HPDE6-E6E7 (cell line): ENCODE measurements around the gene RBM7.
A peak's percentile ranks its signal among the peaks of the same experiment; 100 is the strongest.

ENCODE experiments used
- DNase-seq: peaks from one replicate; pipeline ENCODE4 v3.0.0; 2011; ENCODE audit warnings: missing footprints; ENCODE audit errors: extremely low spot score

The RBM7 gene

GRCh38 chr11:114400216-114400914 is at the start of gene RBM7, which contains the start of gene C11orf71:
Gene RBM7, plus strand, starts transcription at chr11:114400666. Its CDS starts 6 bp downstream, at chr11:114400672.
Gene C11orf71, minus strand, starts transcription at chr11:114400511. Its CDS starts 180 bp downstream, at chr11:114400331.
- peak; percentile 95 for DNase-seq

DNA sequence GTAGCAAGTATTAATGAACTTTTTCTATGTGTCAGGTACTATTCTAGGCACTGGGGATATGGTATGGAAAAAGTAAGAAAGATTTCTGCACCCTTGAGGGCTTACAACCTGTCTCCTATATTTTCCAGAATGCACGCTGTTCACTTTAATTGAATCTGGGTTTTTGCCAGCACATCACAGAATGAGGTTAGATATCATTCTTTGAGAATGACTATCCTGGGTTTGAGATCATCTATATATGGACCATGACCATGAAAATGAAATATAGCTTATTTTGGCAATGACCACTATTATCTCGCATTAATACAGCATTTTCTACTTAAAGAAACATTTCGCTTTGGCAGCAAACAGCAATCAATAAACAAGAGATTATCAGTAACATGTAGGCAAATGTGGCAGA is 47.0 kb upstream of the RBM7 start:
- no peak for DNase-seq

- peak; percentile 64 for DNase-seq
Observed at GRCh38 chr11:114354076-114354475, 46.4 kb upstream of the RBM7 start.

DNA sequence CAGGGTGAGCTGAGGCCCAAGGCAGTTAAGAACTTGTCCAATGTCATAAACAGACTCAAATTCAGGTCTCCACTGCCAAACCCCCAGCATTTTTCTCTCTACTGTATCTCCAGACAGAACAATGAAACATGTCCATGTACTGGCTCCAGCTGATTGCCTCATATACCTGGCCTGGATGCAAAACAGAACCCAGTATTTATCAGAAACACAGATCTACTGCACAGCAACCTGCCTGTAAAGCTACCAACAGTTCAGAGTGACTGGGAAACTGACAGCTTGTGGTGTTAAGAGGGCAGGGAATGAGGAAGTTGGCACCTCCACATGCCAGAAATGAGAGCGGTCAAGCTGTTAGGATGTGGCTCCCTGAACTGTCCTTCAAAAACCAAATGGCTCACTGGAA is 41.8 kb upstream of the RBM7 start:
- DNase-seq = no peak

DNA sequence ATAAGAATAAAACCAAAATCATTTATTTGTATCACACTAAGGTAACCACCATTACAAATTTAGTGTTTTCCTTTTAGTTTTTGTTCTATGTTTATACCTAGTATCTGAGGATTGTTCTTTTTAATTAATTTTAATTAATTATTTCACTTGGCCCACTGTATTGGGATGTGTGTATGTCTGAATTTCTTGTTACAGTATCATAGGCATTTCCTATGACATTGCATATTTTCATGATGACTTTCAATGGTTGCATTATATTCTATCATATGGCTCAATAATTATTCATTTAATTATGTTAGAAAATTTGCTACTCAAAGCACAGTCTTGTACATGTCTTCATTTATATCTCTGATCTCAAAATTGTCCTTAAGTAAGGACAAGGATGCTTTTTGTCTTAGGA is 41.1 kb upstream of the RBM7 start:
- no peak for DNase-seq

DNA sequence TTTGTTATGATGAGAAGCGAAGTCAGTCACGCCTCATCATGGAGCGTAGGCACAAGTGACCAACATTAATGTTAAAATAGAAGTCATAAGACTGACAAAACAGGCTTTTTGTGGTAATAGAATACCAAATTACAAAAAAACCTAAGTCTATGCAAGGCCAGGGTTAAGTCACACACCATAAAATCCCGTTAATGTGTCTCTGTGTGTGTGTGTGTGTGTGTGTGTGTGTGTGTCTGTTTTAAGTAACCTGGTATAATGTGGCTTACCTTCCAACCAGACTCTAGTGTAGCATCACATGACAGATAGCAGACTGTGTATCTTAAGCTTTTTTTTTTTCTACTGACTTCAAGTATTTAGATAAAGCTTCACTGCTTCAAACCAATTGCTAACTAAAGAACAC is 38.1 kb upstream of the RBM7 start:
- DNase-seq = no peak

- DNase-seq = no peak
Observed at GRCh38 chr11:114362958-114363357, 37.5 kb upstream of the RBM7 start.

DNA sequence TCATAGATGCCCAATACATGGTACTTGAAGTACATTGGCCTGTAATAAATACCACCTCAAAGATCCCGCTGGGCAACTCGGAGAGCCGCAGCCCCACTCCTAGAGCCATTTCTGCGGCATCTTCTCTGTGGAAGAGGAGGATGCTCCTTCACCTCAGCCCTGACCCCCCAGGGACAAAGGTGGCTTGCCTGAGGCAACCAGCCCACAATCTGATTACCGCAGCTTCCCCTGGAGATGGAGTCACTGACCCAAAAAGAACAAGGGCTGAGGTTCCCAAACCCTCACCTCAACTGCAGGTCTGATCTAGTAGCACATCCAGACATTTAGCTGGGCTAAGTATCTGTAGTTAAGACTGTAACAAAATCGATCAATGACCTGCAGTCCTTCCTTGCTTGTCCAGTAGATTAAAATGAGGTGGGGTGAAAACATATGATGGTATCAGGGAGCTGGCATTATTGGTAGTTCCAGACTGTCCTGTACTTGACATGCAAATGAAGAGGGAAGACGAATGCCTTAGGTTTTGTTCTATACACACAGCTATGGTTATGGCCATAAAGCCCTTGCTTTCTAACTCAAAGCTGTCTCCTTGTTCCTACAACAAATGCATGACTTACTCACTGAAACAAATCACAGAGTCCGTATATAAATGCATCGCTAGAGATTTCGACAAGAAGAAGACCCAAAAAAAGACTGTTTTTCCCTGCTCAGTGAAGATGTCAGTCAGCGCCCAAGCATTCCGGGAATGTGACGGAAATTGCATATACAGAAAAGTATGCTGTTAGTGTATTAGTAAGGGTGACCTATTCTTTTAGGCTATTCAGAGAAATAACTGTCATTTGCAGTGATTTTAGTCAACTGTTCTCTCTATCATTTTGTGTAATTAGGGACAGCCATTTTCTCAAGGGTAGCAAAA is 33.9 kb upstream of the RBM7 start:
- DNase-seq = no peak

GRCh38 chr11:114367244-114367957 is 33.1 kb upstream of the RBM7 start:
- DNase-seq = no peak

DNA sequence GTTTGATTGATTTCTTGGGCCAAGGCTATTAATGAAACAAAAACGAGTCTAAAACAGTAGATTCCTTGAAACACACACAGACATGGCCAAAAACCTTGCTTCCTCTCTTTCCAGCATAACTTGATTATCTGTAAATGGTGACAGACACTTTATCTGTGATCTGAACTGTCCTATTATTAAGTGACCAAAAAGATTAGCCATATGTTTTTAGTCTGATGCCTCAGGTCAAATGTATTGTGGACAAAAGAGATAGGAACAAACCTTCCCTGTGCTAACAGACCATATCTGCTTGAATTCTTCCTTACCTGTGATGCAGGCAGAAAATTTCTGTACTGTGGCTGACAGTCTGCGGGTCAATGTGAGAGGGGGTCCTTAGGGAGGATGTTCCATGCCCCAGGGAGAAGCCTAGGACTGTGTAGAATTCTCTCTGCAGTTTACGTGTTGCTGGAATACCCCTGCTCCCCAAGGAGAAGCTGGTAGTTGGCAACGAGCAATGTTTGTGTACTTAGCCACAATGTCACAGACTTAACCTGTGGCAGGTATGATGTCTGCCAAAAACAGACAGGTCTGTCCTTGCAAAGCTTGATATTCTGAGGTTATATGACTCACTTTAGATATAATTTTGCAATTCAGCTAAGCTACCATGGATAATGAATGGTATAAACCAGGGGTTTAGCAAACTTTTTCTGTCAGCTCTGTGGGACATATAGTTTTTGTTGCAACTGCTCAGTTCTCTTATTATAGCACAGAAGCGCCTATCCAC is 31.4 kb upstream of the RBM7 start:
- no peak for DNase-seq

- DNase-seq = no peak
Observed at GRCh38 chr11:114375052-114375451, 25.4 kb upstream of the RBM7 start.

DNA sequence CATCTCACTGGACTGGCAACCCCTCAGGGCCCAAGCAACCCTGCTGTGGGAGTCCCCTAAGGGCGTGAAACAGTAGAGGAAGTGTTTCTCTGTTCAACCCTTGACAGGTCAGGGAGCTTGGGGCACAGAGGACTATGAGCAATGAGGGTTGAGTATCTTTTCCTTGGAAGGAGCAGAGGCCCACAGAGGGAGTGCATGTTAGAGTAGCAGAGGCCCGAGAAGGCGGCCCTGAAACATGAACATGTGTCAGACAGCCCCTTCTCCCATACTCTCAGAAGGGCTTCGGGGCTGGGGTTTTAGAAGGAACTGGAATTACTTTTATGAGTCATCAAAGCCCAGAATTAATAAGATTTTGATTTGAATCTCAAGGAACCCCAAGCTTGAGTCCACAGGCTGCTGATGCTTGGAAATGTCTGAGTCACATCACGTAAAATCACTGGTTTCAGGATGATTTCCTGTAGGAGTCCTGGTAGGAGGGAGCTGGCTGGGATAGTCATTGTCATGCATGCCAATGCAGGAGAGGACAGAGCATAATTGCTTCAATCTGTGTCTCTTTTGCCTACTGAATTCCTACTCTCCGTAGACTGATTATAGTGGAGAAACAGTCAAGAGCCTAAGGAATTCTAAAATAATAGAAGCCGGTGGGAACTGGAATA is 22.7 kb upstream of the RBM7 start:
- DNase-seq = no peak

DNA sequence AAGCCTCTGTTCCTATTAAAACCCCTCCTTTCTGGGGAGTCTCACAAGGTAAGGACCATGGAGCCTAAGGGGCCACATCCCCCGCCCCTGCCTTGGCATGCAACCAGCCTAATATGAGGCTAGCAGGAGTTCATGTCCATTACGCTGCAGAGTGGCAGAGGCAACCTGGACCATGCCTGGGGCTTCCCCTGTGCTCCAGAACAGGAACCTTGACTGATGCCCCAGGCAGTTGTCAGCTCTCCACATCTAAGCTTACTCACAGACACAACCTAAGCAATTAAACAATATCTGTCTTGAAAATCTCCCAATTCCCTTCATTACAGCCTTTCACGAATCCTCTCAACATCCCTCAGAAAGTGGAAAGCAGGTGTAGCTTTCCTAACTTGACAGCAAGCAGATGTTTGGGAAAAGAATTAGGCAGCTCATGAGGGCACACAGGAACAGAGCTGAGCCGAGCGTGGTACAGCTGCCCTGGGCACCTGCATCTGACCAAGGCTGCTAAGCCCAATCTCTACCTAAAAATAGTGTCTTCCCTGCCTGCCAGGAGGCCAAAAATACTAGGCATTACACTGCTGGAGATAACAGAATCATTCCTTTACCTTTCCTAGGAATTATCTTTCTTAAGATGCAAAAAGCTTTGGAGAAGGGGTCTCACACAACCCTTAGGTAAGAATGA is 20.9 kb upstream of the RBM7 start:
- DNase-seq = no peak

- DNase-seq = no peak
Observed at GRCh38 chr11:114382509-114382908, 18.0 kb upstream of the RBM7 start.

- DNase-seq = no peak
Observed at GRCh38 chr11:114384487-114384886, 16.0 kb upstream of the RBM7 start.

- no peak for DNase-seq
Observed at GRCh38 chr11:114386131-114386530, 14.3 kb upstream of the RBM7 start.

- no peak for DNase-seq
Observed at GRCh38 chr11:114386545-114386944, 13.9 kb upstream of the RBM7 start.

- DNase-seq = no peak
Observed at GRCh38 chr11:114392735-114393667, 7.5 kb upstream of the RBM7 start.

DNA sequence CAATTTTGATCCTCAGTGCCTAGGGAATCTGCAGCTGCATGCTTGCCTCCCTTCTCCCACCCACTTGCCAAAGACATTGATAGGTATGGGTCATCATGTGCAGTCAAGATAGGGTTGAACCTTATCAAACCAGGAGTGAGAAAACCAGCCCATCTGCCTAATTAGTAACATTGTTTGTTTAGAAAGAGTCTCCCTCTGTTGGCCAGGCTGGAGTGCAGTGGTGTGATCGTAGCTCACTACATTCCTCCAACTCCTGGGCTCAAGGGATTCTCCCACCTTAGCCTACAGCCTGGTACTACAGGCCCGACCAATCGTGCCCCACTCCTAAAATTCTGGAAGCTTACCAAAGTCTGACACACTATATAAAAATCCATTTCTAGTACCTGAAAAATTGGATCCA is 4.7 kb upstream of the RBM7 start:
- DNase-seq = no peak
